GM18526 (cell line): ENCODE measurements around the gene ZNF771.

Experiments used
- POLR2A ChIP-seq: IDR thresholded peaks from 3 replicates; pipeline ENCODE4 v1.6.1; 2011; ENCODE audit not compliant: insufficient read length; ENCODE audit errors: extremely low read depth

ZNF771 gene

DNA sequence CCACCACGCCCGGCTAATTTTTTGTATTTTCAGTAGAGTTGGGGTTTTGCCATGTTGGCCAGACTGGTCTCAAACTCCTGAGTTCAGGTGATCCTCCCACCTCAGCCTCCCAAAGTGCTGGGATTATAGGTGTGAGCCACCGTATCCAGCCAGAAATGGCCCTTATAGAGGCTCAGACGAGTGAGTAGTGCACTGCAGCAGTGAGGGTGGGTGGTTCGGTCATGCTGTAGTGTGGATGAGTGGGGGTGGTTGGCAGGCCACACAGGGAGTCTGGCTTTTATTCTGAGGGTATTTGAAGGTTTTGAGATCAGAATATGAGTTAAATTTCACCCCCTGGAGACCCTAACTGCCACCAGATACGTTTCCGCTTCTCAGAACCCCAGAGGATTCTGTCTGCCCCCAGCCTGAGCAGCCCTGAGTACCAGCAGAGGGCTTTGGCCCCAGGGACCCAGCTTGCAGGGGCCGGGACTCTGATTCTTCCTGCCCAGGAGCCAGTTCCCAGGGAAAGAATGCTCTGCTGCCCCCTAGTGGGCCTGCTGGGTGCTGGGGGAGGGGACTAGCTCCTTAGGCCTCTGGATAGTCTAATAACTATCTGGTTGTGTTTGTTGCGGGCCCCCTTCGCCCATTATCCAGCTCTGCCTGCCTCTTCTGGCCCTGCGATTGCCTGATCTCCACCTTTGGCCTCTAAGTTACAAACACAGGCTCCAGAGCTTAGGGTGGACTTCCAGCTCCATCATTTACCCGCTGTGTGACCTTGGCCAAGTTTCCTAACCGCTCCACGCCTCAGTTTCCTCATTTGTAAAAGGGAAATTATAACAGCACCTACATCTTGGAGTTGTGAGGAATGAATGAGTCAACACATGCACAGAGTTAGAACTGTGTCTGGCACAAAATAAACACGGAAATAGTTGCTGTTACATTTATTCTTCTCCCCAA, 2.0 kb downstream of the ZNF771 start:
- TF ChIP-seq POLR2A: no peak

DNA sequence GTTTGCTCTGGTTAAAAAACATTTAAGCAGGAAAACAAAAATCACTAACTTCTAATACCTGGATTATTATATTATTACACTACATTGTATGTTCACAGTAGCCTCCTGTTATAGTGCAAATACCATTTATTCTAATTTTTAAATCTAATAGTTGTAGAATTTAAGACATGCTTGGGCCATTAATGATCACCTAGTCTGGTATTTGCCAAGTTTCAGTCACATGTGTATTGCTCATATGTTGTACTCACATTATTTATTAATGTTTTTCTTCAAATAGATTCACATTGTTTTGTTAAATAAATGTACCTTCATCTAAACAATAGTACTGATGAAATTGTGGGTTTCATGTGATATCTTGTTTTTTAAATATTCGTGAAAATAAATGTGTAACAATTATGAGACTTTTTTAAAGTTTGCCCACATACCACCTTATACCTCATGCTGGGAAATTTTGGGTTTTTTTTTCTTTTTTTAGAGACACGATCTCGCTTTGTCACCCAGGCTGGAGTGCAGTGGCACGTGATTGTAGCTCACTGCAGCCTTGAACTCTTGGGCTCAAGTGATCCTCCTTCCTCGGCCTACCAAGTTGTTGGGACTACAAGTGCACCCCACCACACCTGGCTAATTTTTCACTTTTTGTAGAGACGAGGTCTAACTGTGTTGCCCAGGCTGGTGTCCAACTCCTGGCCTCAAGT, 5.9 kb downstream of the ZNF771 start:
- no peak for TF ChIP-seq POLR2A

DNA sequence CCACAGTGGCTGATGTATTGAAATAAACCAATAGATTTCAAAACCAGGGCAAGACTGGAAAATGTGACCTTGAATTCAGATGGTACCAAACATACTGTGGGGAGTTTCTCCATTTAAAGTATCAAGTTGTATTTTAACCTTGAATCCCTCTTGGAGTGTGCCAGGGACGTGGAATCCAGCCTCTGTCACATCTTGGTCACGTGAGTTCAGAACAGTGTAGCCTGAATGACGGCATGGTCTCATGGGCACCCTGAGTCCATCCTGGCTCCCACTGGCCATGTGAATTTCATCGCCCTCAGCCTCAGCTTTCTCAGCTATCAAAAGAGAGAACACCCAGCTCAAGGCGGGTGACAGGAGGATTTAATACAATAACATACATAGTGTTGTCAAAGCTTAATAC, 6.8 kb downstream of the ZNF771 start:
- no peak for TF ChIP-seq POLR2A

DNA sequence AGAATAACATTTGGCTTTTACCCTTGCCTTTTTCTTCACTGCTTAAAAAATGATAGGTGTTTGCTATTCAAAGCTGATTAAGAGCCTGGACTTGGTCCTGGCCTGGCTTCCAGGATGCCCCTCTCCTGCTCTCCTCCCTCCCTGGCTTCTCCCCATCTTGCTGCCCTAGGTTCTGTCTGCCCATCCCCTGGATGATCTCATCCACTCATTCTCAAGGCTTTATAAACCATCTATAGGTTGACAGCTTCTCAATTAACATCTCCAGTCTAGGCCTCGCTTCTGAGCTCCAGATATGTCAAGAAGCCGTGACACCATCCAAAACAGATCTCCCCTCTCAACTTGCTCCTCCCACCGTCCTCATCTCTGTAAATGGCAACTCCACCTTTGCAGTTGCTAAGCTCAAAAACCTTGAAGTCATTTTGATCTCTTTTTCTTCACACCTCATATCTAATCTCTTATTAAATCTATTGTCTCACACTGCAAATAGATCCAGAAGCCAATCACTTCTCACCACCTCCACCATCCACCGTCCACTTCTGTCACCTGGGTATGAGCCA, 8.7 kb downstream of the ZNF771 start:
- no peak for TF ChIP-seq POLR2A

DNA sequence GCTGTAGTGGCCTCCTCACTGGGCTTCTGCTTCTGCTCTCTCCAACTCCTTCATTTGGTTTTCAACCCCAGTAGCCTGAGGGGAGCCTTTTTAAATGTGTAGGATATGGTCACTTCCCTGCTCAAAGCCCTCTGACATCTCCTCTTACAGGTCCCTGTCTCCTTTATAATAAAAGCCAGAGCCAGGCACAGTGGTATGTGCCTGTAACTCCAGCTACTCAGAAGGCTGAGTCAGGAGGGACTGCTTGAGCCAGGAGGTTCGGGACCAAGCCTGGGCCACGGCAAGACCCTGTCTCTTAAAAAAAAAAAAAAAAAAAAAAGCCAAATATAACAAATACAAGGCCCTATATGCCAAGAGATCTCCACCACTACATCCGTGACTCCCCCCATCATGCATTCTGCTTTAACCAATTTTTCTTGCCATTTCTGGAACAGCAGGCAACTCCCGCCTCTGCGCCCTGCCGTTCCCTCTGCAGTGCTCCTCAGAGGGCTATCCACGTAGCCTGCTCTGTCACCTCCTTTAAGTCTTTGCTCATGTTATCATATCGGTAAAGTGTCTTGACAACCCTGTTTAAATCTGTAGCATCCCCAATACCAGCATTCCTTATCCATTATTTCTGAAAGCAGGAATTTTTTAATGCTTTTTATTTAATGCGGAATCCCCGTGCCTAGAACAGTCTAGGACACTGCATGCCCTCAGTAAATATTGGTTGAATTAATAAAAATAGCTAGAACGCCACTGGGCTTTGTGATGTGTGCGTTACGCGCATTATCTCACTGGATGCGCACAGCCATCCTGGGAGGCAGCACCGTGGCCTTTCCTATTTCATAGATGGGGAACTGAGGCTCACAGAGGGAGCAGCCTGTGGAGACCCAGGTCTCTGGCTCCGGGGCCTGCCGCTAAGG, 9.5 kb downstream of the ZNF771 start:
- TF ChIP-seq POLR2A: no peak

DNA sequence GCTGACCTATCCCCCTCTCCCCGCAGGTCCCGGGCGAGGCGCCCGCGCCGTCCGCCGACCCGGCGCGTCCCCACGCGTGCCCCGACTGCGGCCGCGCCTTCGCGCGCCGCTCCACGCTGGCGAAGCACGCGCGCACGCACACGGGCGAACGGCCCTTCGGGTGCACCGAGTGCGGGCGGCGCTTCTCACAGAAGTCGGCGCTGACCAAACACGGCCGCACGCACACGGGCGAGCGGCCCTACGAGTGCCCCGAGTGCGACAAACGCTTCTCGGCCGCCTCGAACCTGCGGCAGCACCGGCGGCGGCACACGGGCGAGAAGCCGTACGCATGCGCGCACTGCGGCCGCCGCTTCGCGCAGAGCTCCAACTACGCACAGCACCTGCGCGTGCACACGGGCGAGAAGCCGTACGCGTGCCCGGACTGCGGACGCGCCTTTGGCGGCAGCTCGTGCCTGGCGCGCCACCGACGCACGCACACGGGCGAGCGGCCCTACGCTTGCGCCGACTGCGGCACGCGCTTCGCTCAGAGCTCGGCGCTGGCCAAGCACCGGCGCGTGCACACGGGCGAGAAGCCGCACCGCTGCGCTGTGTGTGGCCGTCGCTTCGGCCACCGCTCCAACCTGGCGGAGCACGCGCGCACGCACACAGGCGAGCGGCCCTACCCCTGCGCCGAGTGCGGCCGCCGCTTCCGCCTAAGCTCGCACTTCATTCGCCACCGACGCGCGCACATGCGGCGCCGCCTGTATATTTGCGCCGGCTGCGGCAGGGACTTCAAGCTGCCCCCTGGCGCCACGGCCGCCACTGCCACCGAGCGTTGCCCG, 10.3 kb downstream of the ZNF771 start:
- peak; percentile 60 for TF ChIP-seq POLR2A

DNA sequence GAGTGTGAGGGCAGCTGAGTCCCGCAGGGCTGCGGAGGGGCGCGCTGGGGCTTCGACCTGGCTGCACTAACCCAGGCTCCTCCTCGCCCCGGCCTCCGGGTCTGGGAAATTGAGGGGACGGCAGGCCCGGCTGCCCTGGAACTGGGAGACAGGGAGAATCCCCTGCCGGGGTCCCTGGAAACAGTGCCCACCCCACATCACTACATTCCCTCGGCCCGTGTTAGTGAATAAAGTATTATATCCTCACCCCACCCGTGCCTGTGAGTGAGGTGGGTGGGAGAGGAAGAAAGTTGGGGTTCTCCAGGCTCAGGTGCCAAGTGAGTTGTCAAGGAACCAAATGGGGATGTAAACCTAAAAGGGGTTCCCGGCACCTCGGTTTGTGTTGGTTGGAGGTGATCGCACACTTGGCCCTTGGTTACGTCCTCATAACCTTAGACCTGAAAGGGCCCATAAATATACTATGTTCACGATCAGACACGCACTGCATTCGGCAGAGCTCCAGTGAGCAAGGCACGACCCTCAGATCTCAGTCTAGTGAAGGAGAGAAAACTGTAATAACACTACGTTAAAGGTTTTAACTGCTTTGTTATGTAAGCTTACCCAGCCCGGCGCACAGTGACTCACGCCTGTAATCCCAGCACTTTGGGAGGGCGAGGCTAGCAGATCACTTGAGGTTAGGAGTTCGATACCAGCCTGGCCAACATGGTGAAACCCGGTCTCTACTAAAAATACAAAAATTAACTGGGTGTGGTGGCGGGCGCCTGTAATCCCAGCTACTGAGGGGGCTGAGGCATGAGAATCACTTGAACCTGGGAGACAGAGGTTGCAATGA, 11.2 kb downstream of the ZNF771 start:
- TF ChIP-seq POLR2A: no peak

DNA sequence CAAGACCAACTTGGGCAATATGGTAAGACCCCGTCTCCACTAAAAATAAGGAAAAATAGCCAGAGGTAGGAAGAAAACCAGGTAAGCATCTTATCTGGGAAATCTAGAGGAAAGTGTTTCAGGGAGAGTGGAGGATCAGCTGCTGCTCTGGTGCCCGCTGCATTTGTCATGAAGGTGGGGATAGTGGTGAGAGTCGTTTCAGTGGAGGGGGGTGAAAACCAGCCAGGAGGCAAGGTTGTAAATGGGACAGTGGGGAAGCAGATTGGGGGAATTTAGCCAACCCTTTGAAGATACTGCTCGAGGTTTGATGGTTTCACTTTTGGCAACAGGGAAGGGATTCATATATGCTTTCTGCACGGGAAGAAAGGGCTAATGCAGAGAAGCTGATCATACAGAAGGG, 13.6 kb downstream of the ZNF771 start:
- TF ChIP-seq POLR2A: no peak

DNA sequence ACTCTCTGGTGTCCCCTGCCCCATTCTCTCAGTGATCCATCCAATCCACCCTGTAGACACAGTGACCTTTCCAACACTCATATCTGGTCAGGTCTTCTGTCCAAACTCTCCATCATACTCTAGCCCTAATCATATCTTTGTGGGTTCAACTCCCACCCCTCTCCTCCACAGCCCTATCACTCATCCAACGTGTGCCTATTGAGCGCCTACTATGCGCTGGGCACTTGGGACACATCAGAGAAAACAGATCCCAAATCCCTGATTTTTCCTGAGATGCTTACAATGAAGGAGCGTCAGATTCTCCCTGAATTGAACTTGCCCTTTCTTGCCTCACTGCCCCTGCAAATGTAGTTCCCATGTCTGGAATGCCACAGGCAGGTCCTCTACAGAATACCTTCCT, 20.6 kb downstream of the ZNF771 start:
- TF ChIP-seq POLR2A: no peak

DNA sequence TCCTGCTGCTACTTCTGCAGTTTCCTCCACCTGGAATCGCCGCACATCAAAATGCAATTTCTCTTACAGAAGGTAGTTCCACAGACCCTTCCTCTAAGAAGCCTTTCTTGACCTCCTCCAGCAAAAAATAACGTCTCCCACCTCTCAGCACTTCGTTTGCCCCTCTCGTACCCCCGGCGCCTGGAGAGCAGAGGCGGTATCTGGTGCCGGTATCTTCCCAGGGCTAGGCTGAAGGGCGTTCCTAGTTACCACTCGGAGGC, 21.9 kb downstream of the ZNF771 start:
- TF ChIP-seq POLR2A: no peak

DNA sequence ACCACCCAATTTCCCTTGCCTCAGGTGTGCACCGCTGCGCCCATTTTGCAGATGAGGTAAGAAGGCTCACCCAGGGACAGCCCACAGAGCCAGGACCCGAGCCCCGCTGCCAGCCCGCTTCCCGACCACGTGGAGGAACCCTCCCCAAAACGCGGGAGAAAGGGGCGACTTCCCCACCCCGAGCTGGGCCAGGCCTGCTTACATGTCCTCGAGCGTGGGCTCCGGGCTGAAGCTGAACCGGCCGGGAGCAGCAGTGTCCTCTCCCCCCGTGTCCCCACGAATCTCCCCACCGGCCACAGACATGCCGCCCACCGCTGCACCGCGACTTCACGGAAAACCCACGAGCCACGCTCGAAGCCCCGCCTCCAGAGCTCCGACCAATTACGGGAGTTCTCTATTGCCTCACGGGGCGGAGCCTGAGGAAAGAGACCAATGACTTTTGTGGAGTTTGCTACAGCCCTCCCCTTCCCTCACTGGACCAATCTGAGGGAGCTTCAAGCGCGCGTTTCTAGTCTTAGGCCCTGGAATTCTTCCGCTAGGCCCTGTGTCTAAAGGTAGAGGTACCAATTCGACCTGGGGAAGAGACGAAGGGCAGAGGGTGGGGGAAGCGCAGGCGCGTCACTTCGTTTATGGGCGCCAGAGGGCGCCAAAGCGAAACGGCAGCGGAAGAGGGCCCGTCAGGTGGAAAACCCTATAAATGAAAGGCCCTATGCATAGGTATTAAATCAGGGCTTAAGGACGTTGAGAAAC, 22.4 kb downstream of the ZNF771 start, which contains the start of gene DCTPP1:
TSS of gene DCTPP1 (minus strand) at position 353 of the 750 bp plus-strand sequence. CDS start at position 303, 50 bp downstream.
- peak; percentile 54 for TF ChIP-seq POLR2A

DNA sequence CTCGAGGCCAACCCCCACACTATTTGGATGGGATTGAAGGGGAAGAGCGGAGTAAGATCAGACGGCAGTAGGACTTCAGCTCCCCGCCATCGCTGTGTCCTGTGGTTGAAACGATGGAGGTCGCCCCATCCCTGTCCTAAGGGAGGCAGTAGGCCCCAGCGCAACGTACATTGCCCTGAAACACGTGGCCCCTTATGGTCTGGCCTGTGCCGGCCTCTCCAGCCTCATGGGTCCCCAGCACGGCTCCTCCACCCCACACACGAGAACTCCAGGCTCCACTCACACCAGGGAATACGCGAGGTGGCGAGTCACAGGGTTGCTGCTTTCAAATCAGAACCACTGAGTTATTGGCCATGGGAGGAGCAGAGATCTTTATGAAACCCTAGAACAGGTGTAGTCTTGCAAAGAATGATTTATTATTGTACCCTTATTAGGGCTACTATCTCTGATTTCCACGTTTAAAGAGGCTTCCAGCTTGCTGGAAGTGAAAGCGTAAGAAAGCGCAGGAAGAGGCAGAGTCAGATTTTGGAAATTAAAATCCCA, 23.1 kb downstream of the ZNF771 start:
- no peak for TF ChIP-seq POLR2A

DNA sequence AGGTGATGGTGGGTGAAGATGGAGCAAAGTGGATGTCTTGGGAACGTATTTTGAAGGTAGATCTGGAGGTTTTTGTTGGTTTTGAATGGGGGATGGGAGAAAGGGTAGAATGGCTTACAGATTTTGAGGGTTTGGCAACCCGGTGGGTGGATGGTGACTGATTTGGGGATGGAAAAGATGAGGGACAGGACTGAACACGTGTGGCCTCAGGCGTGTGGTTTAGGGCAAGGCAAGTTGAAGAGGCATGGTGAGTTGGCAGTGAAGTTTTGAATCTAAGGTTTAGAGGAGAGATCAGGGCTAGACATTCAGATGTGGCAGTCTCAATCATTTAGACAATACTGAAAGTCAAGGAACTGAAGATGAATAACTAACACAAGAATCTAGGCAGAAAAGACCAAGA, 27.4 kb downstream of the ZNF771 start:
- no peak for TF ChIP-seq POLR2A

DNA sequence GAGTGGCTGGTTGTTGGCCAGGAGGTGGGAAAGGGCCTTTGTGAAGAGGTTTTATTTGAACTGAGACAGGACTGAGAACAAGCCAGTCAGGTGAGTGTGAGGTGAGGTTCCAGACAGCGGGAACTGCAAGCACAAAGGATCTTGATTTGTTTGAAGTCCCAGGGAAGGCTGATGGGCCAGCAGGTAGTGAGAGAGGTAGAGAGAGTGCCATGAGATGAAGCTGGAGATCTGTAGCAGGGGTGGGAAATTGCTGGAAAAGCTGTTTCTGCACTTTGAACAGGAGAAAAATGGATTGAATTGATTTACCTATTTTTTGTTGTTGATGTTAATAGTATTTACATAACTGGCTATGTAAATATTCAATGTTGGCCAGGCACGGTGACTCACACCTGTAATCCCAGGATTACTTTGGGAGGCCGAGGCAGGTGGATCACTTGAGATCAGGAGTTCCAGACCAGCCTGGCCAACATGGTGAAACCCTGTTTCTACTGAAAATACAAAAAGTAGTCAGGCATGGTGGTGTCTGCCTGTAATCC, 30.2 kb downstream of the ZNF771 start:
- no peak for TF ChIP-seq POLR2A
